HG03432 (cell line): Measurements from ENCODE around the gene SLC38A10.

ENCODE experiments used
- ATAC-seq: cut with Tn5 transposase; IDR thresholded peaks from one replicate; pipeline ENCODE4 v1.9.1; 2021; ENCODE audit warnings: mild to moderate bottlenecking, moderate library complexity; ENCODE audit not compliant: unreplicated experiment

Gene SLC38A10

GRCh38 chr17:81331527-81332043 is 36.5 kb upstream of the SLC38A10 start:
- ATAC-seq = no peak

- ATAC-seq = no peak
Measured at GRCh38 chr17:81330884-81331245, 35.8 kb upstream of the SLC38A10 start.

GRCh38 chr17:81329927-81330883 is 35.1 kb upstream of the SLC38A10 start:
- ATAC-seq = no peak

GRCh38 chr17:81328978-81329926 is 34.1 kb upstream of the SLC38A10 start:
- ATAC-seq = no peak

GRCh38 chr17:81328489-81328888 is 33.4 kb upstream of the SLC38A10 start:
- ATAC-seq = no peak

GRCh38 chr17:81325714-81326358 is 30.7 kb upstream of the SLC38A10 start:
- no peak for ATAC-seq

GRCh38 chr17:81324851-81325713 is 30.0 kb upstream of the SLC38A10 start:
- ATAC-seq = no peak

- no peak for ATAC-seq
Measured at GRCh38 chr17:81324177-81324850, 29.2 kb upstream of the SLC38A10 start.

GRCh38 chr17:81323411-81323868 is 28.3 kb upstream of the SLC38A10 start:
- no peak for ATAC-seq

GRCh38 chr17:81323083-81323369 is 27.9 kb upstream of the SLC38A10 start:
- ATAC-seq = no peak

- no peak for ATAC-seq
Measured at GRCh38 chr17:81322271-81323082, 27.4 kb upstream of the SLC38A10 start.

- ATAC-seq = no peak
Measured at GRCh38 chr17:81317961-81318605, 23.0 kb upstream of the SLC38A10 start.

GRCh38 chr17:81317530-81317821 is 22.4 kb upstream of the SLC38A10 start:
- ATAC-seq = no peak

GRCh38 chr17:81315885-81316391 is 20.8 kb upstream of the SLC38A10 start:
- no peak for ATAC-seq

GRCh38 chr17:81315129-81315884 is 20.2 kb upstream of the SLC38A10 start:
- ATAC-seq = no peak

GRCh38 chr17:81314398-81315081 is 19.4 kb upstream of the SLC38A10 start:
- no peak for ATAC-seq
